HepG2 (cell line): Measurements from ENCODE around the gene POU6F2. TPM values are rescaled to one million over a fixed set of nuclear protein-coding genes. Genes with fewer than 3 reads are reported as not detected.

Source experiments
- ATAC-seq: fragments of 200-7000 bp; cut with Tn5 transposase; 3 replicates; pipeline ENCODE4 v1.9.1; 2020; ENCODE audit warnings: mild to moderate bottlenecking, moderate library complexity
- BruUV-seq: library from RNA; stranded (reverse); fragments of 400-500 nt; replicated peaks from 2 replicates; lab custom pipeline; 2021; lab: Mats Ljungman, UMichigan
- CTCF ChIA-PET: fragments of 300-600 bp; formaldehyde crosslinking; extraction: SDS; loops from one replicate; lab custom pipeline; 2021; ENCODE audit warnings: low total read pairs, inconsistent platforms, low intra/inter-chr PET ratio; lab: Yijun Ruan, JAX
- POLR2A ChIA-PET: fragments of 350-600 bp; sonication (Branson Sonifier 250); formaldehyde crosslinking; loops from one replicate; lab custom pipeline; 2020; ENCODE audit warnings: antibody characterized with exemption, inconsistent platforms; lab: Yijun Ruan, JAX
- DNase-seq: peaks from one replicate; pipeline ENCODE4 v3.0.0-alpha.2; 2015; ENCODE audit warnings: low spot score
- FAIRE-seq: peaks from 3 replicates; lab custom pipeline; 2011; peaks lifted over from hg19 to GRCh38; lab: Jason Lieb, UNC
- H2AFZ ChIP-seq: one replicate; pipeline ENCODE4 v1.6.1; 2011; ENCODE audit warnings: low read length, inconsistent platforms
- H3K27ac ChIP-seq: fragments of 300-600 bp; 3 replicates; pipeline ENCODE4 v1.8.0; 2011; ENCODE audit warnings: mixed run types, mild to moderate bottlenecking, mixed read lengths, low read length, inconsistent platforms; ENCODE audit not compliant: insufficient read depth; ENCODE audit errors: extremely low read length
- H3K27me3 ChIP-seq, 2 experiments: fragments of 200-600 bp in 1 of 2; 2 replicates in 1 of 2; 3 replicates in 1 of 2; pipeline versions ENCODE4 v1.6.0 to v1.8.0; 2011; ENCODE audit warnings: low read length in 2 of 2, mild to moderate bottlenecking in 2 of 2, moderate library complexity in 2 of 2, inconsistent platforms in 1 of 2; ENCODE audit not compliant: insufficient read depth in 2 of 2, control insufficient read depth in 1 of 2
- H3K36me3 ChIP-seq, 2 experiments: fragments of 200-600 bp in 1 of 2; replicated peaks in 1 of 2; 2 replicates in 1 of 2; 3 replicates in 1 of 2; pipeline versions ENCODE4 v1.5.1 to v1.8.0; 2011; ENCODE audit warnings: low read length in 2 of 2, inconsistent platforms in 1 of 2; ENCODE audit not compliant: insufficient read depth in 2 of 2, control insufficient read depth in 1 of 2
- H3K4me1 ChIP-seq: 2 replicates; pipeline ENCODE4 v1.5.1; 2012; ENCODE audit warnings: low read length, inconsistent platforms; ENCODE audit not compliant: insufficient read depth
- H3K4me2 ChIP-seq: 2 replicates; pipeline ENCODE4 v1.6.0; 2011; ENCODE audit warnings: low read depth, low read length, inconsistent platforms
- H3K4me3 ChIP-seq, 3 experiments: fragments of 200-600 bp in 1 of 3; sonication (generic), shearing (Covaris generic) in 1 of 3; replicated peaks in 1 of 3; 2 replicates each; pipeline ENCODE4 v1.5.1; 2011 to 2016; ENCODE audit warnings: low read length in 3 of 3, inconsistent platforms in 2 of 3, low read depth in 2 of 3, mild to moderate bottlenecking in 2 of 3, control low read depth in 1 of 3, mixed read lengths in 1 of 3; ENCODE audit not compliant: insufficient read depth in 1 of 3
- H3K79me2 ChIP-seq: one replicate; pipeline ENCODE4 v1.6.1; 2011; ENCODE audit warnings: low read length, inconsistent platforms; ENCODE audit not compliant: insufficient read depth
- H3K9ac ChIP-seq: 2 replicates; pipeline ENCODE4 v1.6.0; 2011; ENCODE audit warnings: mild to moderate bottlenecking, low read depth, low read length, inconsistent platforms; ENCODE audit not compliant: insufficient read depth
- H3K9me3 ChIP-seq: 2 replicates; pipeline ENCODE4 v1.5.1; 2012; ENCODE audit warnings: mild to moderate bottlenecking, low read length
- H4K20me1 ChIP-seq: 2 replicates; pipeline ENCODE4 v1.6.0; 2011; ENCODE audit warnings: inconsistent platforms, mild to moderate bottlenecking, low read length, moderate library complexity; ENCODE audit not compliant: insufficient read depth
- BATF2 ChIP-seq: sonication (generic); formaldehyde crosslinking; IDR thresholded peaks from 2 replicates; pipeline ENCODE4 v1.8.0; 2022; ENCODE audit warnings: mild to moderate bottlenecking, missing genetic modification reagents, moderate library complexity
- BCL6 ChIP-seq: IDR thresholded peaks from 2 replicates; pipeline ENCODE4 v1.6.1; 2016; ENCODE audit warnings: missing genetic modification reagents, missing compliant biosample characterization
- CCDC6 ChIP-seq: sonication (generic); formaldehyde crosslinking; IDR thresholded peaks from 2 replicates; pipeline ENCODE4 v1.8.1; 2022; ENCODE audit warnings: mild to moderate bottlenecking, missing genetic modification reagents, moderate library complexity
- FOXO1 ChIP-seq: sonication (generic); formaldehyde crosslinking; IDR thresholded peaks from 2 replicates; pipeline ENCODE4 v1.4.0; 2020; ENCODE audit warnings: missing genetic modification reagents
- GATA4 ChIP-seq: sonication (generic); IDR thresholded peaks from 2 replicates; pipeline ENCODE4 v1.6.1; 2016; ENCODE audit warnings: antibody characterized with exemption, low read depth, borderline replicate concordance
- HMG20B ChIP-seq: conservative IDR thresholded peaks from 2 replicates; pipeline ENCODE4 v1.6.1; 2016; ENCODE audit warnings: missing genetic modification reagents, missing compliant biosample characterization
- IKZF4 ChIP-seq: sonication (generic); formaldehyde crosslinking; IDR thresholded peaks from 2 replicates; pipeline ENCODE4 v1.5.1; 2020; ENCODE audit warnings: borderline replicate concordance, mild to moderate bottlenecking, low read depth, missing genetic modification reagents; ENCODE audit errors: not compliant biosample characterization
- KDM2A ChIP-seq: sonication (generic); formaldehyde crosslinking; IDR thresholded peaks from 2 replicates; pipeline ENCODE4 v1.4.0; 2020; ENCODE audit warnings: low read depth, missing genetic modification reagents, borderline replicate concordance
- PCBP2 ChIP-seq: fragments of 200-400 bp; formaldehyde crosslinking; optimal IDR thresholded peaks from 2 replicates; pipeline ENCODE3; 2018; ENCODE audit warnings: low read length, low read depth; ENCODE audit not compliant: poor library complexity, severe bottlenecking
- SETDB1 ChIP-seq: sonication (generic); formaldehyde crosslinking; IDR thresholded peaks from 2 replicates; pipeline ENCODE4 v1.5.1; 2020; ENCODE audit warnings: missing genetic modification reagents, mild to moderate bottlenecking, borderline replicate concordance
- ZC3H13 ChIP-seq: sonication (generic); formaldehyde crosslinking; IDR thresholded peaks from 2 replicates; pipeline ENCODE4 v1.8.1; 2023; ENCODE audit warnings: mild to moderate bottlenecking, missing genetic modification reagents, moderate library complexity
- ZFAT ChIP-seq: sonication (generic); formaldehyde crosslinking; conservative IDR thresholded peaks from 2 replicates; pipeline ENCODE4 v1.8.1; 2023; ENCODE audit warnings: missing genetic modification reagents, inconsistent platforms
- ZKSCAN8 ChIP-seq: IDR thresholded peaks from 2 replicates; pipeline ENCODE4 v1.6.1; 2016; ENCODE audit warnings: borderline replicate concordance, missing genetic modification reagents, missing compliant biosample characterization
- ZNF557 ChIP-seq: sonication (generic); formaldehyde crosslinking; IDR thresholded peaks from 2 replicates; pipeline ENCODE4 v1.4.0; 2020; ENCODE audit warnings: missing genetic modification reagents
- ZNF761 ChIP-seq: sonication (generic); formaldehyde crosslinking; conservative IDR thresholded peaks from 2 replicates; pipeline ENCODE4 v1.4.0; 2020; ENCODE audit warnings: mild to moderate bottlenecking, missing genetic modification reagents
- ZNF878 ChIP-seq: sonication (generic); formaldehyde crosslinking; IDR thresholded peaks from 2 replicates; pipeline ENCODE4 v1.8.1; 2023; ENCODE audit warnings: mild to moderate bottlenecking, missing genetic modification reagents, moderate library complexity
- ZSCAN29 ChIP-seq: sonication (generic); formaldehyde crosslinking; conservative IDR thresholded peaks from 2 replicates; pipeline ENCODE4 v1.4.0; 2020; ENCODE audit warnings: mild to moderate bottlenecking, missing genetic modification reagents
- WGBS: methylation state at CpG from one replicate; pipeline ENCODE4 v1.1.6; 2017; ENCODE audit warnings: low lambda C conversion rate; 5-methylcytosine and 5-hydroxymethylcytosine counted together
- in situ Hi-C: cut with HindIII; loops from 2 replicates; pipeline ENCODE4 v1.10.0; 2017; ENCODE audit warnings: low pct_unique_long_range_greater_than_20kb; ENCODE audit not compliant: extremely low pct_ligation_motif_present
- intact Hi-C: fragments of 100-400 bp; cut with micrococcal nuclease; formaldehyde crosslinking; loops from one replicate; pipeline ENCODE4 v1.10.0; 2022; ENCODE audit not compliant: unreplicated experiment
- polyA plus RNA-seq, 8 experiments: library from polyadenylated mRNA; depleted of rRNA in 3 of 8; stranded (reverse) in 7 of 8; unstranded in 1 of 8; fragments of >200 nt; fragmentation: Illumina TruSeq in 4 of 8; extraction: Trizol in 4 of 8; gene quantifications; 2 replicates each; pipeline versions ENCODE4 v1.2.1 to v1.2.3, GENCODE V29; 2011 to 2016; ENCODE audit warnings: low read depth in 4 of 8, missing spikeins in 1 of 8, mixed read lengths in 1 of 8; ENCODE audit not compliant: insufficient read depth in 1 of 8
- total RNA-seq, 5 experiments: library from RNA; depleted of rRNA; stranded (reverse); fragments of >200 nt; fragmentation: Illumina TruSeq; extraction: Trizol; gene quantifications; 2 replicates each; pipeline ENCODE4 v1.2.3, GENCODE V29; 2016; ENCODE audit warnings: low read depth in 1 of 5
- TF ChIP-seq, protein P1 (sequence below): sonication (generic); formaldehyde crosslinking; IDR thresholded peaks from 2 replicates; pipeline ENCODE4 v1.4.0; 2020; ENCODE audit warnings: low read depth, mild to moderate bottlenecking, missing genetic modification reagents
- TF ChIP-seq, protein P2 (sequence below): sonication (generic); formaldehyde crosslinking; IDR thresholded peaks from 2 replicates; pipeline ENCODE4 v1.4.0; 2020; ENCODE audit warnings: missing genetic modification reagents; ENCODE audit errors: not compliant biosample characterization
- TF ChIP-seq, protein P3 (sequence below): sonication (generic); formaldehyde crosslinking; IDR thresholded peaks from 2 replicates; pipeline ENCODE4 v1.5.0; 2020; ENCODE audit warnings: missing genetic modification reagents, mild to moderate bottlenecking, borderline replicate concordance

POU6F2 gene
- total and polyA plus RNA-seq, 2 of the 13 experiments (the other 11 are each of a cell fraction or from before 2014, with no cell fraction given): not detected

DNA sequence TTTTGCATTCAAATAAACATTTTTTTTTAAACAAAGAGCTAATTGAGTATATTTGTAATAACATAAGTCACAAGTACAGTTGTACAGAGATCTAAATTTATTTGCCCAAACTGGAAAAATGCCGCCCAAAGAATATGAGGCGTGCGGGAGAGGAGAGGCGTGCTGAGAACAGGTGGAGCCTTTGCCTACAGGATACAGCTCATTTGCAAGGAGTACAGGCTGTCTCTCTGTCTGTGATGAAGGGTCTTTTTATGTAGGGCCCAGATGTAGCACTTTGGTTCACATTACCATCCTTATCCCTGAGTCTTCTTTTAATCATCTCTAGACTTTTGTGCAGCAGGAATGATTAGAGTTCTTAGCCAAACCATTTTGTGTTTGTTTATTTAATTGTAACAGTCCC is 58.2 kb downstream of the POU6F2 start:
- Histone ChIP-seq H3K9ac (no peak overlapping the region), H3K27me3 (peaks cover 0 to 20% of the 10 kb centered on the region in 2 experiments; a peak in 1 of 5 replicates), H3K36me3 (no peaks in the 10 kb centered on the region), H3K79me2 (no peaks in the 10 kb centered on the region), H3K4me1 (no peaks in the 10 kb centered on the region), H2AFZ (no peak overlapping the region), H3K27ac (no peak overlapping the region), H3K9me3 (no peaks in the 10 kb centered on the region), H3K4me2 (no peak overlapping the region), H3K4me3 (no peak overlapping the region), H4K20me1 (no peaks in the 10 kb centered on the region)
- TF ChIP-seq ZSCAN29 (CRISPR knock-in tag): no peak
- no peak for TF ChIP-seq HMG20B (CRISPR knock-in tag)
- TF ChIP-seq ZC3H13: no peak
- TF ChIP-seq, protein P1, sequence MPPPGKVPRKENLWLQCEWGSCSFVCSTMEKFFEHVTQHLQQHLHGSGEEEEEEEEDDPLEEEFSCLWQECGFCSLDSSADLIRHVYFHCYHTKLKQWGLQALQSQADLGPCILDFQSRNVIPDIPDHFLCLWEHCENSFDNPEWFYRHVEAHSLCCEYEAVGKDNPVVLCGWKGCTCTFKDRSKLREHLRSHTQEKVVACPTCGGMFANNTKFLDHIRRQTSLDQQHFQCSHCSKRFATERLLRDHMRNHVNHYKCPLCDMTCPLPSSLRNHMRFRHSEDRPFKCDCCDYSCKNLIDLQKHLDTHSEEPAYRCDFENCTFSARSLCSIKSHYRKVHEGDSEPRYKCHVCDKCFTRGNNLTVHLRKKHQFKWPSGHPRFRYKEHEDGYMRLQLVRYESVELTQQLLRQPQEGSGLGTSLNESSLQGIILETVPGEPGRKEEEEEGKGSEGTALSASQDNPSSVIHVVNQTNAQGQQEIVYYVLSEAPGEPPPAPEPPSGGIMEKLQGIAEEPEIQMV (CRISPR knock-in tag): no peak
- no peak for TF ChIP-seq BCL6 (CRISPR knock-in tag)
- no peak for TF ChIP-seq GATA4
- TF ChIP-seq ZFAT: no peak
- no peak for TF ChIP-seq ZNF878
- no peak for TF ChIP-seq SETDB1 (CRISPR knock-in tag)
- TF ChIP-seq ZNF557 (CRISPR knock-in tag): no peak
- TF ChIP-seq IKZF4: no peak
- TF ChIP-seq, protein P2, sequence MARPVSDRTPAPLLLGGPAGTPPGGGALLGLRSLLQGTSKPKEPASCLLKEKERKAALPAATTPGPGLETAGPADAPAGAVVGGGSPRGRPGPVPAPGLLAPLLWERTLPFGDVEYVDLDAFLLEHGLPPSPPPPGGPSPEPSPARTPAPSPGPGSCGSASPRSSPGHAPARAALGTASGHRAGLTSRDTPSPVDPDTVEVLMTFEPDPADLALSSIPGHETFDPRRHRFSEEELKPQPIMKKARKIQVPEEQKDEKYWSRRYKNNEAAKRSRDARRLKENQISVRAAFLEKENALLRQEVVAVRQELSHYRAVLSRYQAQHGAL (CRISPR knock-in tag): no peak
- no peak for TF ChIP-seq KDM2A
- TF ChIP-seq CCDC6 (CRISPR knock-in tag): no peak
- no peak for TF ChIP-seq BATF2 (CRISPR knock-in tag)
- no peak for TF ChIP-seq ZKSCAN8 (CRISPR knock-in tag)
- no peak for TF ChIP-seq ZNF761 (CRISPR knock-in tag)
- TF ChIP-seq FOXO1: no peak
- TF ChIP-seq PCBP2: no peak
- TF ChIP-seq, protein P3, sequence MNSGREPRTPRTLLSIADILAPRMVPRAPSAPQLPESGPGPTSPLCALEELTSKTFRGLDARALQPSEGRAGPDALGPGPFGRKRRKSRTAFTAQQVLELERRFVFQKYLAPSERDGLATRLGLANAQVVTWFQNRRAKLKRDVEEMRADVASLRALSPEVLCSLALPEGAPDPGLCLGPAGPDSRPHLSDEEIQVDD (CRISPR knock-in tag): no peak
- WGBS: 19% methylated on average over 4 of the region's 4 CpGs
- in situ Hi-C loops: no loop called here
- CTCF ChIA-PET: no interaction called here
- no TSS peak for BruUV-seq
- ATAC-seq: no peak
- POLR2A ChIA-PET: no interaction called here
- intact Hi-C loops: no loop called here
- no peak for FAIRE-seq
- DNase-seq: no peak
